Sciatic nerve (tissue), 2 donors: ENCODE data around the gene LGALS9. TPM values are rescaled to one million over a fixed set of nuclear protein-coding genes. Genes with fewer than 3 reads are reported as not detected.

Source experiments
- ATAC-seq: fragments of 200-7000 bp; cut with Tn5 transposase; one replicate; pipeline ENCODE4 v1.9.1; 2020; ENCODE audit warnings: mild to moderate bottlenecking, moderate library complexity
- DNase-seq: peaks from one replicate; pipeline ENCODE4 v3.0.0-alpha.2; 2020; ENCODE audit warnings: low spot score
- intact Hi-C: fragments of 100-400 bp; cut with DNase I; formaldehyde crosslinking; loops from one replicate; pipeline ENCODE4 v1.14.2; 2022
- total RNA-seq: library from RNA; stranded (reverse); fragmentation: NEBNext Ultra II Directional; extraction: Animal tissue kit (Norgen Biotek cat#: 25700); gene quantifications from one replicate; pipeline ENCODE4 v1.2.1, GENCODE V29; 2021
- donor health status: DM: no; HTN: no; CAD: no.
- donor health status: DM: no; HTN: no; CAD: no.

The LGALS9 gene
- total RNA-seq, 1 donor from 2014 or later, result 41.8 TPM

DNA sequence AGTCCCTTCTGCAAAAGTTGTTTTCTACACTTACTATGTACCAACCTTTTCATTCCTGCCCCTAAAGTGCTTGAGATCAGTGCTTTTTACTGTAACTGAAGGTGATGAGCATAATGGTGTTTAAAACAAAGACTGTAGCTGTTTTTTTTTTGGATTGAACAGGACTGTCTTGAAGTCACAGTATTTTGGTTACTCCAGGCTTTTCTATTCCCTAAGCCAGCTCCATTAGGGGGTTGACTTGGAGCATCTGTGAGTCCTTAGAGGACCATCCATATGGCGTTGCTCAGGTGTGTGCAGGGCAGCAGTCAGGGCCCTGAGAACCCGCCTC lies 29.0 kb upstream of the LGALS9 start:
- intact Hi-C loops, result loop anchor here (2.0 to 10.0 kb wide), 3 partner anchors 145 to 249 kb away; partner anchors contain the start of gene KSR1
- DNase-seq, result no peak
- no peak for ATAC-seq

DNA sequence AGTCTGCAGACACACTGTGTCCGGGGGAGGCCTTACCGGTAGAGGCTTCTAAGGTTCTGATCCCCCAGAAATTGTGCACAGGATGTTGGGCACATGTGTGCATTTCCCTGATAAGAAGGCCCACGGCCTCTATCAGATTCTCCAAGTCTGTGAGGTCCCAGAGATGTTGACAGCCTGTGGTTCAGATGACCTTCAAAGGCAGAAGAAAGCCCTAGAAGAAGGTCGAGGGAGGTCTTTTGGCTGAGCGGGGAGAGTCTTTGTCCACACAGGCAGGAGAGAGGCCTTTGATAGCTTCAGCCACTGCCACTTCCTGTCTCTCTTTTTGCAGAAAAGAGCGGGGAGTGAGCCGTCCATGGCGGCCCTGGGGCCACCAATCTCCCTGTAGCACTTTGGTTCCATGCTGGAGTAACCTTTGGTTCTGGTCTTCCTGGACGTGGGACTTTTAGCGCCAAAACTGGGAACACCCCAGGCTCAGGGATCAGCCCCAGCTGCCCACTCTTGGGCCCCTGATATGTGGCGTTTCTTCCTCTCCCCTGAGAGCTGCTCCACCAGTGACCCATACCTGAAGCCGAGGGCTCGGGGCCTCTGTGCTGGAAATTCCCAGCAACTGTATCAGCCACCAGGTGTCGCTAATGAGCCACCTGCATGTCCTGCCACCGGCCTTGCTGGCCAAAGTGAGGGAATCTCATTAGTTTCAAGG lies 28.1 kb upstream of the LGALS9 start:
- peak; percentile 73 for ATAC-seq
- intact Hi-C loops, result loop anchor here (5.0 to 10.0 kb wide), 2 partner anchors 146 to 152 kb away; partner anchors contain the start of gene KSR1
- peak; percentile 90 for DNase-seq

DNA sequence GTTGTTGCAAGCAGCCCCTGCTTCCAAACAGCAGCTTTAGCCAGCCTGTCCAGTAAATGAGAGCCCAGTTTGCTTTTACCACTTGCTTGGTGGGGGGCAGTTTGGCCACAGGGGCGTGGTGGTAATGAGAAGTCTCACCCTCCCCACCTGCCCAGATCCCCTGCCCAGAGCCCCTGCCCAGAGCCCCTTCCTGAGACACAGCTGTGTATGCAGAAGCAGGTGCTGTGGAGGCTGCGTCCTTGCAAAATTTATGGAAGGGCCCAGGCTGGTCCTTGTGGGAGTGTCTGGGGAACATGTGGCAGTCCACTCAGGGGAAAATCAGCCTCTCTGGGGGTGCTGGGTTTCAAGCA lies 27.6 kb upstream of the LGALS9 start:
- ATAC-seq (no peak), DNase-seq (no peak)
- intact Hi-C loops, result loop anchor here (5.0 to 10.0 kb wide), 2 partner anchors 146 to 151 kb away; partner anchors contain the start of gene KSR1

DNA sequence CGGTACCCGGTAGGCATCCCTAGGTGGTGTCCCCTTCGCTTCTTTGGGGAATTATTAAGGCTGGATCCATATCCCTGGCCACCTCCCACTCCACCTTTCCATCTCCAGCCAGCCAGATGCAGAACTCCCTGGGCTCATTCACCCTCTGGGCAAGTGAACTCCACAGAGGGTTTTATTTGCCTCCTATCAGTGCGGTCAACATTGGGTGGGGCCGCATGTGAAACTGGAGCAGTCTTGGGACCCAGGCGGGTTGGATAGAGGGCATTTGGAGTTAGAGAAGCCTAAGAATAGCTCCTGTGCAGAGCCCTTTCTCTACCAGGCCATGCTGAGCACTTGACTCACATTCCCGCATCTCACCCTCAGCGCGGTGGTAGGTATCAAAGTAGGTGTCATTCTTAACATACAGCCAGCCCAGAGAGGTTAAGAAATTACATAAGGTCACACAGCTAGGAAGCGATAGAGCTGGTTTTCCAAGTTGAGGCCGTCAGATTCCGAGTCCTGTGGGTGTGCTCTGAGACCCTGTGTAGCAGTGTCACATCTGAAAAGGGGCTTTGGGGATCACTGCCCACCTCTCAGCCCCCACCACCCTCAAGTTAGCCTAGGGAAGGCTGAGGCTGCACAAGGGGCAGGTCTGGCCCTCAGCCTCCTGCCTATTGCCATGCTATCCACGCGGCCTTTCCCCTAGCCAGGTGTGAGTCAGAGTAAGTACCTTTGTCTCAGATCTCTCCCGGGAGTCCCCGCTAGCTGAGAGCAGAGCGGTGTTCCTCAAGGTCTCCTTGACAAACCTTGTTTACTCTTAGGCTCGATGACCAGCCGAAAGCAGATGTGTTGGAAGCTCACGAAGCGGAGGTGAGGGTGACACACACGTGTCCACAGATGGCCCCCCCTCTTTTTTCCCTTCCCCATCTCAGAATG lies 26.9 kb upstream of the LGALS9 start:
- intact Hi-C loops, result loop anchor here (5.0 to 10.0 kb wide), 2 partner anchors 147 to 151 kb away; partner anchors contain the start of gene KSR1
- ATAC-seq, result no peak

DNA sequence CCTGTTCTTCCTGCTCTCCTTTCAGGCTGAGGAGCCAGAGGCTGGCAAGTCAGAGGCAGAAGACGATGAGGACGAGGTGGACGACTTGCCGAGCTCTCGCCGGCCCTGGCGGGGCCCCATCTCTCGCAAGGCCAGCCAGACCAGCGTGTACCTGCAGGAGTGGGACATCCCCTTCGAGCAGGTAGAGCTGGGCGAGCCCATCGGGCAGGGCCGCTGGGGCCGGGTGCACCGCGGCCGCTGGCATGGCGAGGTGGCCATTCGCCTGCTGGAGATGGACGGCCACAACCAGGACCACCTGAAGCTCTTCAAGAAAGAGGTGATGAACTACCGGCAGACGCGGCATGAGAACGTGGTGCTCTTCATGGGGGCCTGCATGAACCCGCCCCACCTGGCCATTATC lies 25.6 kb upstream of the LGALS9 start:
- ATAC-seq (no peak), DNase-seq (no peak)
- intact Hi-C loops, result loop anchor here (5.0 to 10.0 kb wide), 2 partner anchors 149 to 368 kb away; no protein-coding TSS in a partner anchor

More for the DNA sequence above, 26.9 kb upstream of the LGALS9 start:
- DNase-seq, result no peak

DNA sequence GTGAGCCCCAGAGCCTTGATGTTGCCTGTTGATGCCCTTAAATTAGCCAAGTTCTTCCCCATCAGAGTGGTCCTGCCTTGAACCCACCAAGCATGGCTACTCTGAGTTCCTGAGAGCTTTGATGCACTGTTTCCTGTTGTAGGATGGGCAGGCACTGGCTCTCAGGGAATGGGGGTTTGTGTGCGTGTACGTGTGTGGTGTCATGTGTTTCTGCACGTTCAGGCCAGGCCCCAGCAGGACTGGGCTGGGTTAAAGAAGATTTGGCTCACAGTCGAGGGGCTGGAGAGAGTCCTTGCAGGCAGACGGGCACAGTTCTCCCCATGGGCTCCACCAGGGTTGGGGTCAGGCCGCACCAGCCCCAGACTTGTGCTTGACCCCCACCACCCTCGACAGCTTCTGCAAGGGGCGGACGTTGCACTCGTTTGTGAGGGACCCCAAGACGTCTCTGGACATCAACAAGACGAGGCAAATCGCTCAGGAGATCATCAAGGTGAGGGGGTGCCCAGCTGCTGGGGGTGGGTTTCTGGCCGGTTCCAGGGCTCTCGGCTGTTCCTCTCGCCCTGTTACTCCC lies 23.4 kb upstream of the LGALS9 start:
- ATAC-seq (no peak), DNase-seq (no peak)
- intact Hi-C loops, result loop anchor here (5.0 to 10.0 kb wide), 2 partner anchors 147 to 370 kb away; no protein-coding TSS in a partner anchor

DNA sequence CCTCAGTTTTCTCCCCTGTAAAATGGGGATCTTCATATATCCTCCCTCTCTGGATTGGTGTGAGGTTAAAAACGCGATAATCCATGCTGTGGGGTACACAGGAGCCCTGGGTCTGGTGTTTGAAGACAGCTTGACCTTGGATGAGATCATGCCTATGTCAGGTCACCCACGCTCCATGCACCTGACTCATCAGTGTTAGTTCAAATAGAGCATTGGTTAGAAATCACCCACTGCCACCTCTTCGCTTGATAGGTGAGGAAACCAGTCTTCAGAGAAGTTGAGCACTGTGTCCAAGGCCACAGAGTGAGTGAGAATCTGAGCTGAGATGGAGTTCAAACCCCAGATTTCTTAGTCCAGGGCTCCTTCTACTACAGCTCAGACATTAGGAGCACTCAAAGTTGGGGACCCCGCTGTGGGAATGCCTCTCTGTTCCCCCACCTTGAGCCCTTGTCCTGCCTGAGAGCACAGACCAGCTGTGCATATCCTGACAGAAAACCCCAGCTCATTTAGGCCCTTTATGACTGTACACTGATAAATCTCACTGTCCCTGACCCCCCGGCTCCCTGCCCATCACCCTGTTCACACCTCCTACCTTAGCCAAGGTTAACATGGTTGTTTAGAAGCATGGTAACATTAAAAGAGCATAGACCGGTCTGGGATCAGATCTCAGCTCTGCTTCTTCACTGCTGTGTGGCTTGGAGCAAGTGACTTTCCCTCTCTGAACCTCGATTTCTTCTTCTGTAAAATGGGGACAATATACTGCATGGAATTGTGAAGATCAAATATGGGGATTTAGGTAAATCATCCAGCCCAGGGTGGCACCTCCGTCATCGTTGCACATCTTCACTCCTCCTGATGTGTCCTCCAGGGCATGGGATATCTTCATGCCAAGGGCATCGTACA lies 22.4 kb upstream of the LGALS9 start:
- intact Hi-C loops, result loop anchor here (5.0 to 10.0 kb wide), 2 partner anchors 146 to 371 kb away; no protein-coding TSS in a partner anchor
- DNase-seq (no peak), ATAC-seq (no peak)

DNA sequence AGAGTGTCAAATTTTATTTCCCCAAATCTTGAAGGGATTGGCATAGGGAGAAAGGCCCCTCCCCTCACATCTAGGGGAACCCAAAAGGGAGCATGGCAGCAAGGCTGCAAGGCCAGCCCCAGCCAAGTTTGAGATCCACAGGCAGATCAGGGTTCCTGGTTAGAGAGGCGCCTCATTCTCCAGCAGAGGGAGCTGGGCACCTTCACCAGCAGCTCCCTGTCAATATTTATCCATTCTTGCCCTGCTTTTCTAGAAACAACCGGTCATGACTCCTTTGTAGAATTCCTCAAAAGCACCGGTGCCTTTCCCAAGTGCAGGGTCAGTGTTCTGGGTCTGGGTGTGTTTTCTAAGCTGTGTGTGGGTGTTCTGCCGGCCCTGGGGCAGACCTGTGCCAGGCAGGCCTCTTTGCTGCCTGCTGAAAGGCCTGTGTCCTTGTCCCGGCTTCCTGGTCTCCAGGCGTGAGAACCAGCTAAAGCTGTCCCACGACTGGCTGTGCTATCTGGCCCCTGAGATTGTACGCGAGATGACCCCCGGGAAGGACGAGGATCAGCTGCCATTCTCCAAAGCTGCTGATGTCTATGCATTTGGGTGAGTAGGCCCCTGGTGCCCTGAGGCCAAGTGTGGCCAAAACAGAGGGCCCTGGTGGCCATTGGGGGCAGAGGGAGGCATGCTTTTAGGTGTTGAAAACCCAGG lies 21.2 kb upstream of the LGALS9 start:
- intact Hi-C loops, result loop anchor here (5.0 to 10.0 kb wide), 2 partner anchors 145 to 372 kb away; no protein-coding TSS in a partner anchor
- DNase-seq, result no peak
- ATAC-seq, result peak; percentile 68

DNA sequence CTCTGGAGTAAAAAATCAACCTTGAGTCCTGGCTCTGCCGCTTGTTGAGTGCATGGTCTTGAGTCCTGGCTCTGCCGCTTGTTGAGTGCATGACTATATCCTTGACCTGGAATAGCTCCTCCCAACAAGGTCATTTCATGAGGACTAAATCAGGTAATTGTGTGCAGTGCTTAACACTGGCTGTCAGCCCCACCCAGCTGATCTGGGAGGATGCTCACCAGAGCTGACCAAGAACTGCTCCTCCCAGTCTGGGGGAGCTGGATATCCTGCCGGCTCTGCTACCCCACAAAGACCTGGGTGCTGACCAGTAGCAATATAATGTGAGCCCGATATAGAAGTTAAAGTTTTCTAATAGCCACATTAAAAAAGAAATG lies 20.7 kb upstream of the LGALS9 start:
- DNase-seq, result no peak
- ATAC-seq, result no peak
- intact Hi-C loops, result no loop called here

DNA sequence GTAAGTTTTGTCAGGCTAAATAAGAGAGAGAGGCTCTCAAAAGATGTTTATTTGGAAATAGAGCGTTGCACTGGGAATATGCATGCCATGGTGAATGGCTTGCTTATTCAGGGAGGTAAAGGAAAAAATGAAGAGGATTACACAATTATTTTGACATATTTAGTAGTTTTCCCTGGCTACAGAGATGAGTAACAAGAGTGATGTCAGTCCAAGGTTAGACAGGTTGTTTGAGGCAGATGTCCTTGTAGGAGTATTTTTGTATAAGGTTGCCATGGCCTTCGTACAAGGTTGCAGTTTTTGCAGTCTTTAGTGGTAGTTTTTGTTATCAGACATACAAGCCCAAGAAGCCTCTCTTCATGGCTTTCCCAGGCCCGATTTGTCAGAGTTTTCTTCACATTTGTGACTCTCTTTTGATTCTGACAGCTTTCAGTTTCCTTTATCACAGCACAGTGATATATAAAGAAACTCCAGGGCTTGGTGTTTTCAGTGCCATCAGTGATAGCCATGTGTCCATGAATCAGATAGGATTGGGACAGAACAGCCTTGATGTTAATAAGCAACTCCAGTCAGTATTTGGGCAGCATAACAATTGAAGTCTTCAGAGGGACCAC lies 18.7 kb upstream of the LGALS9 start:
- peak; percentile 63 for ATAC-seq
- DNase-seq, result no peak
- intact Hi-C loops, result no loop called here

DNA sequence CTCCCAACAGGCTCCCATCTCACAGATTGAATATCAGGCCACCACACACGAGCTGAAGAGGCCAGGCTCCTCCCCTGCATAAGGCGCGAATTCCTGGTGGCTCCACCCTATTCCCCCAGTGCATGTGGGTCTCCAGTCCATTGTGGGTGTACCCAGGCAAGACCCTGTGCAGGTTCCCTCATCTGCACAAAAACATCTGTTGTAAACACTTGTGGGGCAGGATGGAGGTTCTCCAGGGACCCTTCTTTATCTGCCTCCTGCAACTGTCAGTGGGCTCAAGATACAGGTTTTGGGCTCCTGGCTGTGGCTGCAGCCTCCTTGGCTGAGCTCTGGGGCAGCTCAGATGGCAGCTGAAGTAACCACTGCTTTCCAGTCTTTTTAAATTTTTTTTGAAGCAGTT lies 17.6 kb upstream of the LGALS9 start:
- no peak for ATAC-seq
- intact Hi-C loops, result no loop called here

DNA sequence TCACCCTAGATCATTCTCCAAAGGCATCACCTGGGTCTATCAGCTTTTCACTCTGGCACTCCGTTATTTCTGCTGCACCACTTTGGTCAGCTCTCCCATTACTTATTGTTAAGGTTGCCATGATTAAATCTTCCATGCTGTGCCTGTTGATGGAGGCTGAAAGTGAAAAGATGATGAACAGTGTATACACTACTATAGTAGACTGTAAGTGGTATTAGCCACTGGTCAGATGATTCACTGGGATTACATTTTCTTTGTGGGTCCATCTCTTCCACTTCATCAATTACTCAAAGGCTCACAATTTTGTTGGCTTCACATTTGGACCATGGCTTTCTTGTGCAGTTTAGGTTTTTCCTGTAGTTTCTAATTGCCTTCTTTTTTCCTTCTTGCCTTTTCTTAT lies 15.9 kb upstream of the LGALS9 start:
- DNase-seq, result no peak

More for the DNA sequence above, 17.6 kb upstream of the LGALS9 start:
- DNase-seq, result no peak

DNA sequence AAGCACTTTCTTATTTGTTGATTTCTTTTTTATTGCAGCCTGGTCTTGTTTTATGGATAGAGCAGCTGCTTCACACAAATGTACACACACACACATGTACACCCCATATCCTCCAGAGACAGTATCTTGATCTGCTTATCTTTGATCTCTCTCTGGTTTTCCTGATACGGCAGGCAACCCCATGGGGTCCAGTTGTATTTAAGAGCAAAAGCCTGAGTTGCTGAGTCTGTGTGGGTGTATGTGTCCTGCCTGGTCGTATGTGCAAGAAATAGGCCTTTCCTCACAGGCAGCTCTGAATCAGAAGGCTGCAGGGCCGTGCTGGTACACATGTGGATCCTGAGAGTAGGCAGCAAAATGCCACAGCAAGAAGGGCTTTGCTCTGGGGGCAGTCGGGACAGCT lies 14.6 kb upstream of the LGALS9 start:
- ATAC-seq, result no peak
- intact Hi-C loops, result no loop called here

More for the DNA sequence above, 15.9 kb upstream of the LGALS9 start:
- intact Hi-C loops, result no loop called here
- no peak for ATAC-seq

DNA sequence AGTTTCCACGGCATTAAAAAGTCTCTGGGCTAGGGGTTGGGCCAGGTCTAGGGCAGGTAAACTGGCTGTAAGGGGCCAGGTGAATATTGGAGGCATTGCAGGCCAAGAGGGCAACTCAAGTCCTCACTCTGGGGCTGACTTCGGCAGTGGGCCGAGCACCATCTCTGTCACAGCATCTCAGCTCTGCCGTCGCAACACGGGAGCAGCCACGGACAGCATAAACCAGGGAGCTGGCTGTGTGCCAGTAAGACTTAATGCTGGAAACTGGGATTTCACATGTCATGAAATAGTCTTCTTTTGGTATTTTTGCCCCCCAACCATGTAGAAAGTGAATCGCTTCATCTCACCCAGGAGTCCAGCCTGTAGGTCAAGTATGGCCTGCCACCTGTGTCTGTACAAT lies 12.6 kb upstream of the LGALS9 start:
- intact Hi-C loops, result no loop called here
- ATAC-seq (no peak), DNase-seq (peak; percentile 55)

More for the DNA sequence above, 14.6 kb upstream of the LGALS9 start:
- no peak for DNase-seq

DNA sequence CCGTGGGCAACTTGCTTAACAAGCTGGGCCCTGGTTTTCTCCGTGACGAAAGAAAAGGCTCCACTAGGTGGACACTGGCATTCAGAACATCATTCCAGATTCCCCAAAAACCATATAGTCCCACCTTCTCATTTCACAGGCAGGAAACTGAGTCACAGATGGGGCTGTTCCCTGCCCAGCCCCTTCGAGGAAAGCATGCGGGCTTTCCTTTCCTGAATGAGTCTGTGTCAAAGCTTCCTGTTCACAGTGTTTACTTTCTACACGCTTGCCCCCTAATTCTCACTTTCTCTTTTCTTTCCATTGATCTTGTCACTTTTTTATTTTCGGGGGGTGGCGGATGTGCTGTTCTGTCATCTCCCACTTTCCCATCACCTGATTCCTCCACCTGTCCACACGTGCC lies 10.3 kb upstream of the LGALS9 start:
- no peak for ATAC-seq
- intact Hi-C loops, result no loop called here

DNA sequence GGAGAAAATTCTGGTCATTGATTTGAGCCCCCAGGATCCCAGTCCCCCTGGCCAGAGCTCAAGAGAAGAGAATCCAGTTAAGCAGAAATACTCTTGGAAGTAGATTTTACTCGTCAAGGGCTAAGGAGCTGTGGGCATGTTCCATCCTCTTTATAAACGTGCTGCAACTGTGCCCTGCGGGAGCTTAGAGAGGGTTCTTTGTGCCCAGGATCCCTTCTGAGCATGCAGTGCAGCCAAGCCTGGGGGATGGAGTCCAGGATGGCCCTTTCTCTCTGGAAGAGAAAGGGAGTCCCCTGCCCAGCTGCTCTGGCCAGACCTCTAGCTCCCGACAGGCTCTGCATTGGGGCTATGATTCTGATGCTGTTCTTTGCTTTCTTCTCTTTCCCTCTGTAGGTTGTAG lies 9.5 kb upstream of the LGALS9 start:
- DNase-seq (no peak), ATAC-seq (no peak)
- intact Hi-C loops, result no loop called here

More for the DNA sequence above, 10.3 kb upstream of the LGALS9 start:
- DNase-seq, result no peak

DNA sequence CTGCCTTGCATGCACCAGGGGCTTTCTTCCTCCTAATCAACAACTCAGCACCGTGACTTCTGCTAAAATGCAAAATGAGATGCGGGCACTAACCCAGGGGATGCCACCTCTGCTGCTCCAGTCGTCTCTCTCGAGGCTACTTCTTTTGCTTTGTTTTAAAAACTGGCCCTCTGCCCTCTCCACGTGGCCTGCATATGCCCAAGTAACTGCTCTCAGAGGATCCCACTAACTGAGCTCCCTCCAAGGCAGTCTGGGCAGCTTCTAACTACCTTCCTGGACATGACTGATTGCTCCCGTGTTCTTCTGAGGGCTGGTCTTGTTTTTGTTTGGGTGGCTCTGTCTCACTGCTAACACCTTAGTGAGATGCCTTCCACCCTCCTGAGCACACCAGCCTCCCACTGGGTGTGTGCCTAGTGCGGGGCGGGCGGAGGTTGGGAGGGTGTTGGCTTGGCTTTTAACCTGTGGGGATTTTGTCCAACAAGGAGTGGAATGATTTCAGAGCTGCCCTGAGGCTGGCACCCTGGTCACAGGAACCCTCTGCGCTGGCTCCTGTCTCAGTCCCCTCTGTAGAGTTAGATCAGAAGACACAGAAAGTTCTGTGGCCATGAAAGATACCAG lies 8.9 kb upstream of the LGALS9 start:
- ATAC-seq (no peak), DNase-seq (no peak)
- intact Hi-C loops, result no loop called here
